HUES64 (cell line): Measurements from ENCODE around the gene TGM6.

ENCODE experiments used
- H3K27ac ChIP-seq: 2 replicates; pipeline ENCODE4 v1.7.0; 2013; ENCODE audit warnings: low read depth, low read length, inconsistent platforms
- H3K27me3 ChIP-seq: 2 replicates; pipeline ENCODE4 v1.6.1; 2013; ENCODE audit warnings: mild to moderate bottlenecking, low read length; ENCODE audit not compliant: insufficient read depth
- H3K36me3 ChIP-seq: 2 replicates; pipeline ENCODE4 v1.6.1; 2013; ENCODE audit warnings: mild to moderate bottlenecking, low read length; ENCODE audit not compliant: insufficient read depth
- H3K4me1 ChIP-seq: 2 replicates; pipeline ENCODE4 v1.6.1; 2013; ENCODE audit warnings: mild to moderate bottlenecking, low read length, moderate library complexity; ENCODE audit not compliant: insufficient read depth
- H3K4me3 ChIP-seq: 2 replicates; pipeline ENCODE4 v1.5.1; 2013; ENCODE audit warnings: mild to moderate bottlenecking, low read length, moderate library complexity
- H3K9ac ChIP-seq: 2 replicates; pipeline ENCODE4 v1.6.1; 2013; ENCODE audit warnings: mild to moderate bottlenecking, low read depth, low read length
- H3K9me3 ChIP-seq: 2 replicates; pipeline ENCODE4 v1.6.1; 2013; ENCODE audit warnings: low read depth, low read length; ENCODE audit not compliant: insufficient read depth
- WGBS: fragments of 150-250, 120-280 bp; methylation state at CpG from one replicate; pipeline ENCODE4 v1.1.7; 2013; ENCODE audit warnings: missing lambda C conversion rate; 5-methylcytosine and 5-hydroxymethylcytosine counted together

TGM6 gene

DNA sequence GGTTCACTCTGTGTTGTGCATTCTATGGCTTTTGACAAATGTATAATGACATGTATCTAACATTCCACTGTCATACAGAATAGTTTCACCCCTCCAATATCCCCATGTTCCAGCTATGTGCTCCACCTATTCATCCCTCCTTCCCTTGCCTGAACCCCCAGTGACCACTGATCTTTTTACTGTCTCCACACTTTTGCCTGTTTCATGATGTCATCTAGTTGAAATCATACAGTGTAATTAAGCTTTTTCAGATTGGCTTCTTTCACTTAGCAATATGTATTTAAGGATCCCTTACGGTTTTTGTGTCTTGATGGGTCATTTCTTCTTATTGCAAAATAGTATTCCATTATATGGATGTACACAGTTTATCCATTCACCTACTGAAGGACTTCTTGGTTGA is 39.8 kb downstream of the TGM6 start:
- Histone ChIP-seq H3K36me3 (no peaks in the 10 kb centered on the region), H3K4me1 (no peaks in the 10 kb centered on the region), H3K9ac (no peak overlapping the region), H3K4me3 (no peak overlapping the region), H3K9me3 (no peaks in the 10 kb centered on the region), H3K27me3 (no peaks in the 10 kb centered on the region), H3K27ac (no peak overlapping the region)
- WGBS: no CpG with 5 or more reads among the region's 1 CpG

DNA sequence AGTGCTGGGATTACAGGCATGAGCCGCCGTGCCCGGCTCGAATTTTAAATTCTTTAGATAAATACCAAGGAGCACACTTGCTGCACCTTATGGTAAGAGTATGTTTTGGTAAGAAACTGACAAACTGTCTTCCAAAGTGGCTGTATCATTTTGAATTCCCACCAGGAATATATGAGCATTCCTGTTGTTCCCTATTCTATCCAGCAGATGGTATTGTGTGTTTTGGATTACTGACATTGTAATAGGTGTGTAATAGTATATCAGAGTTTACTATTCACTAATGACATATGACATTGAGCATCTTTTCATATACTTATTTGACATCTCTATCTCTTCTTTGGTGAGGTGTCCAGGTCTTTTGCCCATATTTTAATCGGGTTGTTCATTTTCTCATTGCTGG is 40.5 kb downstream of the TGM6 start:
- Histone ChIP-seq H3K27me3 (no peaks in the 10 kb centered on the region), H3K4me3 (no peak overlapping the region), H3K9ac (no peak overlapping the region), H3K27ac (no peak overlapping the region), H3K4me1 (no peaks in the 10 kb centered on the region), H3K36me3 (no peaks in the 10 kb centered on the region), H3K9me3 (no peaks in the 10 kb centered on the region)
- 85% methylated on average over 5 of the region's 5 CpGs for WGBS

DNA sequence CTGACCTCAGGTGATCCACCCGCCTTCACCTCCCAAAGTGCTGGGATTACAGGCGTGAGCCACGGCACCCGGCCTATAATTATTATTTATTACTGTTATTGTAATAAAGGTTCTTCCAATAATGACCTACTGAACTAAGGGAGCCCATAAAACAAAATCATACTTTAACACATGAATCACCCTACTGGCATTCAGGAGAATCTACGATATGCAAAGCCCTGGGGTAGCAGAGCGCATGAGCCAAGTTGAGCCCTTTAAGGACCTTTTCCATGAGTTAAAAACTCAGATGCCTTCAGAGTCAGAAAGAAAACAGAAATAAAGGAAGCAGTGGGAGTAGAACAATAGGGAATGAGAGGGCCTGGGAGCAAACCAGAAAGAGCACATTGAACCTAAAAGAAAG is 48.4 kb downstream of the TGM6 start:
- no peaks in the 10 kb centered on the region for H3K9me3 ChIP-seq
- no peaks in the 10 kb centered on the region for H3K36me3 ChIP-seq
- H3K4me3 ChIP-seq: no peak overlapping the region
- no peak overlapping the region for H3K27ac ChIP-seq
- H3K27me3 ChIP-seq: no peaks in the 10 kb centered on the region
- H3K9ac ChIP-seq: no peak overlapping the region
- H3K4me1 ChIP-seq: no peaks in the 10 kb centered on the region
- WGBS: 95% methylated on average over 3 of the region's 6 CpGs

DNA sequence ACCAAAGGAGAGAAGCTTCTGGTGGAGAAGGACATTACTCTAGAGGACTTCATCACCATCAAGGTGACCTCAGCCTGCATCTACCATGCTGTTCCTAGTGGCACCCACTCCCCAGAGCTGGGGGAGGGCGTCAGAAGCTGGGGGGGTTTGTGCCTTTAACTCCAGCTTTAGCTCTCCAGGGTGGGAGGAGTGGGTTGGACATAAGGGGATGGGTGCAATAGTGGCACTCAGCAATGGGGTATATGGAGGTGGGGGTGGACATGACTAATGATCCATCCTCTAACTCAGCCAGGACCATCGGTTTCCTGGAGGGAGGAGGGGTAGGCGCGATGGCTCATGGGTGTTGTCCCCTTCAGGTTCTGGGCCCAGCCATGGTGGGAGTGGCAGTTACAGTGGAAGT is 49.8 kb downstream of the TGM6 start:
- no peaks in the 10 kb centered on the region for H3K4me1 ChIP-seq
- 89% methylated on average over 4 of the region's 4 CpGs for WGBS
- H3K9me3 ChIP-seq: no peaks in the 10 kb centered on the region
- no peak overlapping the region for H3K27ac ChIP-seq
- no peaks in the 10 kb centered on the region for H3K36me3 ChIP-seq
- no peak overlapping the region for H3K4me3 ChIP-seq
- no peaks in the 10 kb centered on the region for H3K27me3 ChIP-seq
- no peak overlapping the region for H3K9ac ChIP-seq

DNA sequence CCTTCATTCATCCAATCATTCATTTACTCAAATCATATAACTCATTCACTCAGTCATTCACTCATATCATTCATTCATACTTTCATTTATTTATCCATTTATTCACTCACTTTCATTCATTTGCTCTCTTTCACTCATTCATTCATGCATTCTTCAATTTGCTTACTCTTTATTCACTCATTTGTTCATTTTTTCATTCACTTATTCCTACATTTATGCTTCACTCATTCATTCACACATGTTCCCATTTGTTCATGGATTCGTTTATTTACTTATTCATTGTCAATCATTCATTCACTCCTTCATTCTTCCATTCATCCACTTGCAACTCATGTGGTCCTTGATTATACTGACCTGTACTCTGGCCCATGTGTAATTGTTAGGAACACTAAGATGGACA is 50.5 kb downstream of the TGM6 start:
- Histone ChIP-seq H3K27me3 (no peaks in the 10 kb centered on the region), H3K9me3 (no peaks in the 10 kb centered on the region), H3K36me3 (no peaks in the 10 kb centered on the region), H3K4me3 (no peak overlapping the region), H3K27ac (no peak overlapping the region), H3K9ac (no peak overlapping the region), H3K4me1 (no peaks in the 10 kb centered on the region)
- 82% methylated on average over 1 of the region's 1 CpG for WGBS

DNA sequence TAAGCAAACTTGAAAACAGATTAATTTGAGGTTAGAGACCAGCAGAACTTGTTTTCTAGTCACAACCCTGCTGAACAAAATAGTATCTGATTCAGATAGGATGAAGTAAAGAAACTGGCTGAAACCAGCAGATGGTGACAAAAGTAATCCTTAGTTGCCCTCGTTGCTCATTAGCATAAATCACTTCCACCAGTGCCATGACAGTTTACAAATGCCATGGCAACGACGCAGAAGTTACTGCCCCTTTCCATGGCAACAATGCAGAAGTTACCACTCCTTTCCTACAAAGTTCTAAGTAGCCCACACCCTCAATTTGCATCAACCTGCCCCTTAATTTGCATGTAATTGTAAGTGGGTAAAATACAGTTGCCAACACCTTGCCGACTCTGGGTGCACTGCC is 66.1 kb downstream of the TGM6 start:
- H3K27ac ChIP-seq: no peak overlapping the region
- WGBS: 71% methylated on average over 4 of the region's 4 CpGs

DNA sequence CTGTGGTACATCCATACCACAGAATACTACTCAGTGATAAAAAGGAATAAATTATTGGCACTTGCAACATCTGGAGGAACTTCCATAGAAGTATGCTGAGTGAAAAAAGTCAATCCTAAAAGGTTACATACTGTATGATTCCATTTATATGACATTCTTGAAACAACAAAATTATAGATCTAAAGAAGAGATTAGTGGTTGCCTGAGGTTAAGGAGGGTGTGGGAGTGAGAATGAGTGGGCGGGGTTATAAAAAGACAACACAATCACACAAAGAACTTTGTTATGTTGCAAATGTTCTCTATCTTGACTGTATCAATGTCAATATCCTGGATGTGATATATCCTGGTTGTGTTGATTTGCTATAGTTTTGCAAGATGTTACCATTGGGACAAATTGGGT is 68.7 kb downstream of the TGM6 start:
- no peak overlapping the region for H3K27ac ChIP-seq
- no peaks in the 10 kb centered on the region for H3K4me1 ChIP-seq
- H3K9ac ChIP-seq: no peak overlapping the region
- no CpG with 5 or more reads among the region's 1 CpG for WGBS
- no peak overlapping the region for H3K4me3 ChIP-seq
- H3K9me3 ChIP-seq: no peaks in the 10 kb centered on the region
- no peaks in the 10 kb centered on the region for H3K36me3 ChIP-seq
- H3K27me3 ChIP-seq: no peaks in the 10 kb centered on the region

More for the DNA sequence above, 66.1 kb downstream of the TGM6 start:
- H3K4me3 ChIP-seq: no peak overlapping the region
- H3K9me3 ChIP-seq: no peaks in the 10 kb centered on the region
- H3K36me3 ChIP-seq: no peaks in the 10 kb centered on the region
- H3K4me1 ChIP-seq: no peaks in the 10 kb centered on the region
- no peaks in the 10 kb centered on the region for H3K27me3 ChIP-seq
- no peak overlapping the region for H3K9ac ChIP-seq

DNA sequence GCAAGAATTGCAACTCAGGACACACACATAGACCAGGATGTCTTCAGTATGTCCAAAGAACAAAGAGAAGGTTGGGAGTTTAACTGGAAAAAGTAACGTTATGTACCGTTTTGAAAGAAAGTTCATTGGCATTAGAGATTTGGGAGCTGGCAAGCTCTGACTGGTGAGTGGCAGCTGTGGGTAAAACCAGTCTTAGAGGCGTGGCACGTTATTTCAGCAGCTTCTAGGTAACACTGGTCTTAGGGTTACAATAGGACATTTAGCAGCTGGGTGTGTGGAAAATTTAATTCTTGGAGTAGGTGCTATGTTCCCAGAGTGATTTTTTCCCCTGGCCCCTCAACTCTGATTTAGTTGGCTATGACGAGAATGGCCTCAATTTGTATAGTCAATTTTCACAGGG is 70.7 kb downstream of the TGM6 start:
- WGBS: 95% methylated on average over 5 of the region's 5 CpGs
- H3K27ac ChIP-seq: no peak overlapping the region

DNA sequence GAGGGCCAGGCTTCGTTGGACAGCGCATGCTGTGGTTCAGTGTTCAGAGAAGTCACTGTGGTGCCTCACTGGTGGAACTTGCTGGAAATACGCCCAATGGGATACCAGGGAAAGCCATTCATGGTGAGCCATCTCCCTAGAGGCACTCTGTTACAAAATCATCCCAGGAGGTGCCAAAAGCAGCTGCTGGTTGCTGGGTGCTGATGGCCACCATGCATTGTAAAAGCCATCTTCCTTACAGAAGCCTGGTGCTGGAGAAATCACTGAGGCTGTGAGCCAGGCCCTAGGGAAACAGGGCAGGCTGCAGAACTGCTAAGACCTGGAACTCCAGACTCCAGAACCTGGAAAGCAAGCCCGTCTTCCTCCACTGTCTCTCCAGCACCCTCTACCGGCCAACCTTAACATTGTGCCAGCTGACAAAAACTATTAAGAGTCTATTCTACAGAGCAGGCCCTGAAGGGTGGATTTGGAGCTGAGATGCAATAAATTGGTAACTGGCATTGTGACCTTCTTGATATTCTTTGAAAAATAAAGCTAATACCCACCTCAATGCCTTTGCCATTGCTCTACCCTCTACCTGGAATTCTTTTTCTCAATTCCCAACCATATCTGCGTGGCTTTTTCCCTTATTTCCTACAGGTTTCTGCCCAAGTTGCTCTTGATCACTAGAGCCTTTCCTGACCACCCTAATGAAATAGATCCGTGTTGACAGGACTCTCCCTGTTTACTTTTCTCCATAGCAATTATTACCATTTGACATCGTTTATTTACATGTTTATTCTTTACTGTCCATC is 71.4 kb downstream of the TGM6 start:
- H3K27ac ChIP-seq: no peak overlapping the region
- H3K36me3 ChIP-seq: no peaks in the 10 kb centered on the region
- 62% methylated on average over 8 of the region's 8 CpGs for WGBS
- H3K9me3 ChIP-seq: no peaks in the 10 kb centered on the region
- no peak overlapping the region for H3K4me3 ChIP-seq
- H3K27me3 ChIP-seq: no peaks in the 10 kb centered on the region
- no peaks in the 10 kb centered on the region for H3K4me1 ChIP-seq
- H3K9ac ChIP-seq: no peak overlapping the region

More for the DNA sequence above, 70.7 kb downstream of the TGM6 start:
- Histone ChIP-seq H3K4me1 (no peaks in the 10 kb centered on the region), H3K9ac (no peak overlapping the region), H3K36me3 (no peaks in the 10 kb centered on the region), H3K4me3 (no peak overlapping the region), H3K9me3 (no peaks in the 10 kb centered on the region), H3K27me3 (no peaks in the 10 kb centered on the region)

DNA sequence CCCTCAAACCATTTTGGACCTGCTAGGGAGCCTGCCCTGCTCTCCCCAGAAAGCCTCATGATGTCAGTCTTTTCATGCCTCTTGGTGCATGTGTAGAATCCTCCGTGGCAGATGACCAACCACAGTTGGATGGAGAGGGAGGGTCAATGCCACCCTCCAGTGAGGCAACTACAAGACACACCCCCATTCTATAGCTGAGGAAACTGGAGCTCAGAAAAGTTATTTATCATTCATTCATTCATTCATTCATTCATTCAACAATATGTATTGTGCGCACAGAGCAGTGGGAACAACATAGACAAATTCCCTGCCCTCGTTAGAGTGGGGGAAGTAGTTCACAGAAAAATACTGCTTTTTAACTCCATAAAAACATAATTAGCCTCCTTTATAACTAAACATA is 73.1 kb downstream of the TGM6 start:
- H3K9ac ChIP-seq: no peak overlapping the region
- H3K9me3 ChIP-seq: no peaks in the 10 kb centered on the region
- H3K4me3 ChIP-seq: no peak overlapping the region
- no peaks in the 10 kb centered on the region for H3K27me3 ChIP-seq
- no peaks in the 10 kb centered on the region for H3K4me1 ChIP-seq
- peaks cover 4% of the 10 kb centered on the region; the same call in 1 of the 2 replicates for H3K36me3 ChIP-seq
- 80% methylated on average over 3 of the region's 3 CpGs for WGBS
- no peak overlapping the region for H3K27ac ChIP-seq

DNA sequence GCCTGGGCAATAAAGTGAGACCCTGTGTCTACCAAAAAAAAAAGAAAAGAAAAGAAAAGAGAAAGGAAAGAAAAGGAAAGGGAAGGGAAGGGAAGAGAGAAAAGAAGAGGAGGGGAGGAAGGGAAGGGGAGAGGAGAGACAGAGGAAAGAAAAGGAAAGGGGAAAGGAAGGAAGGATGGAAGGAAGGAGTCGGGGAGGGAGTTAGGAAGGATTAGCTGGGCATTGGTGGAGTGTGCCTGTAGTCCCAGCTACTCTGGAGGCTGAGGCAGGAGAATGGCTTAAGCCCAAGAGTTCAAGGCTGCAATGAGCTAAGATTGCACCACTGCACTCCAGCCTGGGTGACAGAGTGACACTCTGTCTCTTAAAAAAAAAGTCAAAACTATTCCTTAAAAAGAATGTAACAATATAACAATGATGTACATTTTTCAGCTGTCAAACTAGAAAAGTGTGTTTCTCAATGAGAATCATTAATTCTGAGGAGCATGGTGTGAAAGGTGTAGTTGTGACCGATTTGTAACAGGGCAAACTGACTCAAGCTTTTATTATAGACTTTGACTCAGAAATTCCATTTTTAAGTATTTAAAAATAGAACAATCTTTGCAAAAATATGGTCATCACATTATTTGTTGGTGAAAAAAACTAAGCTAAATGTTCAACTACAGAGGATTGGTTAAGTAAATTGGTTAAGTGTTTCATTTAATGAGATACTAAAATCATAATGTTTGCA is 75.2 kb downstream of the TGM6 start:
- H3K27me3 ChIP-seq: no peaks in the 10 kb centered on the region
- no peak overlapping the region for H3K4me3 ChIP-seq
- peaks cover 25% of the 10 kb centered on the region for H3K36me3 ChIP-seq
- H3K27ac ChIP-seq: no peak overlapping the region
- 78% methylated on average over 2 of the region's 2 CpGs for WGBS
- H3K4me1 ChIP-seq: no peaks in the 10 kb centered on the region
- H3K9me3 ChIP-seq: no peaks in the 10 kb centered on the region
- H3K9ac ChIP-seq: no peak overlapping the region
